CD8-positive, alpha-beta memory T cell (primary cell): ENCODE measurements around the gene GEN1. TPM values are rescaled to one million over a fixed set of nuclear protein-coding genes. Genes with fewer than 3 reads are reported as not detected.

Source experiments
- CTCF ChIA-PET: fragments of 350-600 bp; sonication (Branson Sonifier 250); formaldehyde crosslinking; loops from one replicate; lab custom pipeline; 2021; ENCODE audit warnings: antibody characterized with exemption; lab: Charles Lee
- POLR2A ChIA-PET: fragments of 350-600 bp; sonication (Branson Sonifier 250); formaldehyde crosslinking; loops from one replicate; lab custom pipeline; 2021; ENCODE audit warnings: antibody characterized with exemption; lab: Charles Lee
- DNase-seq, 5 donors: peaks; one replicate each; pipeline versions ENCODE4 v3.0.0 to v3.0.0-alpha.2; 2020 to 2022; ENCODE audit warnings: mixed read lengths in 1 of 5
- H3K27ac ChIP-seq: one replicate; pipeline ENCODE4 v1.7.0; 2013; ENCODE audit warnings: low read depth, mild to moderate bottlenecking, low read length, moderate library complexity
- H3K27me3 ChIP-seq: 2 replicates; pipeline ENCODE4 v1.7.0; 2013; ENCODE audit warnings: low read length, mild to moderate bottlenecking; ENCODE audit not compliant: insufficient read depth, poor library complexity, severe bottlenecking
- H3K36me3 ChIP-seq: 2 replicates; pipeline ENCODE4 v1.7.0; 2013; ENCODE audit warnings: mild to moderate bottlenecking, low read length, moderate library complexity; ENCODE audit not compliant: insufficient read depth
- H3K4me1 ChIP-seq: 2 replicates; pipeline ENCODE4 v1.7.0; 2013; ENCODE audit warnings: mild to moderate bottlenecking, low read length, moderate library complexity; ENCODE audit not compliant: insufficient read depth
- H3K4me3 ChIP-seq: 2 replicates; pipeline ENCODE4 v1.7.0; 2013; ENCODE audit warnings: mild to moderate bottlenecking, low read length
- H3K9me3 ChIP-seq: 2 replicates; pipeline ENCODE4 v1.7.0; 2013; ENCODE audit warnings: mild to moderate bottlenecking, low read length
- H3K27ac Mint-ChIP-seq, 8 donors: one replicate each; pipeline ENCODE4 v1.8.0; 2020 to 2021; ENCODE audit warnings: mixed read lengths in 8 of 8, mild to moderate bottlenecking in 6 of 8, inconsistent platforms in 3 of 8, moderate library complexity in 3 of 8
- H3K27me3 Mint-ChIP-seq, 2 donors: one replicate each; pipeline ENCODE4 v1.8.0; 2020 to 2021; ENCODE audit warnings: mixed read lengths in 2 of 2, mild to moderate bottlenecking in 1 of 2, moderate library complexity in 1 of 2
- H3K36me3 Mint-ChIP-seq, 3 donors: one replicate each; pipeline ENCODE4 v1.8.0; 2020 to 2021; ENCODE audit warnings: mixed read lengths in 3 of 3, inconsistent platforms in 1 of 3, mild to moderate bottlenecking in 1 of 3
- H3K4me1 Mint-ChIP-seq, 3 donors: one replicate each; pipeline ENCODE4 v1.8.0; 2020 to 2021; ENCODE audit warnings: mixed read lengths in 3 of 3, inconsistent platforms in 1 of 3, mild to moderate bottlenecking in 1 of 3
- H3K4me3 Mint-ChIP-seq, 7 donors: one replicate each; pipeline ENCODE4 v1.8.0; 2020 to 2021; ENCODE audit warnings: mixed read lengths in 7 of 7, mild to moderate bottlenecking in 6 of 7, moderate library complexity in 4 of 7, inconsistent platforms in 2 of 7
- H3K9me3 Mint-ChIP-seq, 5 donors: one replicate each; pipeline ENCODE4 v1.8.0; 2020 to 2022; ENCODE audit warnings: mixed read lengths in 5 of 5, mild to moderate bottlenecking in 3 of 5, moderate library complexity in 2 of 5, inconsistent platforms in 1 of 5
- polyA plus RNA-seq: library from polyadenylated mRNA; unstranded; fragments of 300-500 nt; fragmentation: Illumina TruSeq; gene quantifications from one replicate; pipeline ENCODE4 v1.2.3, GENCODE V29; 2021
- total RNA-seq, 2 experiments: library from RNA; stranded (reverse); gene quantifications; one replicate each; pipeline ENCODE4 v1.2.3, GENCODE V29; 2021

The GEN1 gene
- total and polyA plus RNA-seq, 3 experiments from 2014 or later = 0.31 to 28.8 (median 23.6) TPM

DNA sequence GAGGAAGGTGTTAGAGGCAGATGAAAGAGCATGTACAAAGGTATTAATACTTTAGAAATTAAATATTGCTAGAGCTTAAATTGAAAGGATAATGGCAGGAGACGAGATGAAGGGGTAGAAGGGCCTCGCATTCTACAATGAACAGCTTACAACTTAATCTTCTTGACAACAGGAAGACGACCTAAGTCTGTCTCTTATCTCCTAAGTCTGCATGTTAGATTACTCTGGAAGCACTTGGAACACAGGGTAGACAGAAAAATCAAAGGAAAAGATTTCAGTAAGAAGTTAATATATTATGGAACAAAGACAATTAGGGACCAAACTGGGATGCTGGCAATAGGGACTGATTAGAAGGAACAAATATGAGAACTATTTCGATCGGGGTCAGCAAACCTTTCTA, 35.2 kb upstream of the GEN1 start:
- H3K27ac ChIP-seq = no peak overlapping the region
- H3K36me3 Mint-ChIP-seq = peaks cover 0 to 51% (median 15%) of the 10 kb centered on the region in 3 donors
- ChIA-PET CTCF (interaction anchor here (1.9 to 2.1 kb wide), 2 partner anchors 20 to 460 kb away, joined by 5 to 13 read pairs; no protein-coding TSS in a partner anchor), POLR2A (no interaction called here)
- no peak overlapping the region for H3K27ac Mint-ChIP-seq
- no peaks in the 10 kb centered on the region for H3K4me1 ChIP-seq
- no peaks in the 10 kb centered on the region for H3K9me3 Mint-ChIP-seq
- DNase-seq = no peak
- no peaks in the 10 kb centered on the region for H3K4me1 Mint-ChIP-seq
- H3K4me3 ChIP-seq = no peak overlapping the region
- H3K9me3 ChIP-seq = no peaks in the 10 kb centered on the region
- H3K36me3 ChIP-seq = peaks cover 23% of the 10 kb centered on the region
- no peaks in the 10 kb centered on the region for H3K27me3 Mint-ChIP-seq
- no peaks in the 10 kb centered on the region for H3K27me3 ChIP-seq
- H3K4me3 Mint-ChIP-seq = no peak overlapping the region

GRCh38 chr2:17719562-17720371, 34.2 kb upstream of the GEN1 start:
- no peaks in the 10 kb centered on the region for H3K9me3 ChIP-seq
- H3K27me3 Mint-ChIP-seq = no peaks in the 10 kb centered on the region
- H3K27ac Mint-ChIP-seq = peak overlapping the region in 3 of 8 donors; percentile 9 to 38 (median 23)
- CTCF ChIA-PET = interaction anchor here (0.8 to 2.1 kb wide), 6 partner anchors 10 to 657 kb away, joined by 3 to 13 read pairs (median 4); no protein-coding TSS in a partner anchor
- H3K4me3 Mint-ChIP-seq = no peak overlapping the region
- no peaks in the 10 kb centered on the region for H3K4me1 Mint-ChIP-seq
- peaks cover 16% of the 10 kb centered on the region for H3K36me3 ChIP-seq
- no peaks in the 10 kb centered on the region for H3K9me3 Mint-ChIP-seq
- H3K27me3 ChIP-seq = no peaks in the 10 kb centered on the region
- peaks cover 0 to 47% (median 12%) of the 10 kb centered on the region in 3 donors for H3K36me3 Mint-ChIP-seq
- no peak overlapping the region for H3K27ac ChIP-seq
- DNase-seq = peak in 1 of 5 donors; percentile 7
- no peak overlapping the region for H3K4me3 ChIP-seq
- no peaks in the 10 kb centered on the region for H3K4me1 ChIP-seq
- POLR2A ChIA-PET = no interaction called here

- H3K9me3 ChIP-seq = no peaks in the 10 kb centered on the region
- CTCF ChIA-PET = no interaction called here
- H3K27ac ChIP-seq = no peak overlapping the region
- H3K4me3 Mint-ChIP-seq = no peak overlapping the region
- H3K27me3 ChIP-seq = no peaks in the 10 kb centered on the region
- H3K4me3 ChIP-seq = no peak overlapping the region
- H3K4me1 ChIP-seq = no peaks in the 10 kb centered on the region
- POLR2A ChIA-PET = no interaction called here
- H3K36me3 Mint-ChIP-seq = peaks cover 0 to 54% (median 9%) of the 10 kb centered on the region in 3 donors
- peaks cover 4% of the 10 kb centered on the region for H3K36me3 ChIP-seq
- H3K27me3 Mint-ChIP-seq = no peaks in the 10 kb centered on the region
- DNase-seq = no peak
- H3K27ac Mint-ChIP-seq = no peak overlapping the region
- H3K4me1 Mint-ChIP-seq = no peaks in the 10 kb centered on the region
- no peaks in the 10 kb centered on the region for H3K9me3 Mint-ChIP-seq
Observed at GRCh38 chr2:17728210-17728609, 25.7 kb upstream of the GEN1 start.

GRCh38 chr2:17729880-17730279, 24.1 kb upstream of the GEN1 start:
- Histone ChIP-seq H3K27ac (no peak overlapping the region), H3K9me3 (no peaks in the 10 kb centered on the region), H3K4me1 (no peaks in the 10 kb centered on the region), H3K4me3 (no peak overlapping the region), H3K27me3 (no peaks in the 10 kb centered on the region), H3K36me3 (no peaks in the 10 kb centered on the region)
- Mint-ChIP-seq H3K27ac (no peak overlapping the region), H3K27me3 (no peaks in the 10 kb centered on the region), H3K9me3 (no peaks in the 10 kb centered on the region), H3K4me1 (no peaks in the 10 kb centered on the region), H3K36me3 (peaks cover 0 to 57% (median 12%) of the 10 kb centered on the region in 3 donors), H3K4me3 (no peak overlapping the region)
- POLR2A ChIA-PET = no interaction called here
- CTCF ChIA-PET = no interaction called here
- no peak for DNase-seq

GRCh38 chr2:17733599-17733998, 20.3 kb upstream of the GEN1 start:
- H3K4me1 Mint-ChIP-seq = no peaks in the 10 kb centered on the region
- Histone ChIP-seq H3K9me3 (no peaks in the 10 kb centered on the region), H3K27me3 (no peaks in the 10 kb centered on the region), H3K4me1 (no peaks in the 10 kb centered on the region), H3K4me3 (no peak overlapping the region), H3K27ac (no peak overlapping the region), H3K36me3 (peaks cover 10% of the 10 kb centered on the region)
- no peaks in the 10 kb centered on the region for H3K27me3 Mint-ChIP-seq
- peaks cover 7 to 70% (median 30%) of the 10 kb centered on the region in 3 donors for H3K36me3 Mint-ChIP-seq
- no peaks in the 10 kb centered on the region for H3K9me3 Mint-ChIP-seq
- peak overlapping the region in 2 of 8 donors; percentile 13 to 78 for H3K27ac Mint-ChIP-seq
- H3K4me3 Mint-ChIP-seq = no peak overlapping the region
- ChIA-PET CTCF (interaction anchor here (1.7 kb wide), 1 partner anchor 14 kb away, joined by 4 read pairs; no protein-coding TSS in a partner anchor), POLR2A (no interaction called here)
- no peak for DNase-seq

DNA sequence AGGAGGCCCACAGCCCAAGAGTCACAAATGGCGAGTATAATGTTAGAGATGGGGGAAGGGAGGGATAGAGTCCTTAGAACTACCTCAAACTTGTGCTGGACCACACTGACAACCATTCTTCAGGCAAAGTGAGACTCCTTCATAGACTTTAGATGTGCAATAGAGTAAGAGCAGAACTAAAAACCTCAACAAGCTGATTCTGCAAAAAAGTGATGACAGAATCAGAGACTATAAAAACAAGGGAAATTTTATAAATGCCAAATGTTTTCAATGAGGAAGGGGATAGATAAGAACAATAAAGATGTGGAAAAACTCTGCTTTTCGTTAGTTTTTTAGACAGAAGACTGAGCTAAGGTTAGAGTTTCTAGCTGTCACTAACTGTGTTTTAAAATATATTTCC, 18.1 kb upstream of the GEN1 start:
- no peak overlapping the region for H3K4me3 ChIP-seq
- ChIA-PET CTCF (no interaction called here), POLR2A (no interaction called here)
- Mint-ChIP-seq H3K9me3 (no peaks in the 10 kb centered on the region), H3K36me3 (peaks cover 9 to 70% (median 32%) of the 10 kb centered on the region in 3 donors), H3K27ac (no peak overlapping the region), H3K27me3 (no peaks in the 10 kb centered on the region), H3K4me1 (peaks cover 0 to 2% (median 0%) of the 10 kb centered on the region in 3 donors), H3K4me3 (no peak overlapping the region)
- no peak overlapping the region for H3K27ac ChIP-seq
- peaks cover 10% of the 10 kb centered on the region for H3K36me3 ChIP-seq
- no peaks in the 10 kb centered on the region for H3K27me3 ChIP-seq
- no peaks in the 10 kb centered on the region for H3K4me1 ChIP-seq
- no peaks in the 10 kb centered on the region for H3K9me3 ChIP-seq
- no peak for DNase-seq

DNA sequence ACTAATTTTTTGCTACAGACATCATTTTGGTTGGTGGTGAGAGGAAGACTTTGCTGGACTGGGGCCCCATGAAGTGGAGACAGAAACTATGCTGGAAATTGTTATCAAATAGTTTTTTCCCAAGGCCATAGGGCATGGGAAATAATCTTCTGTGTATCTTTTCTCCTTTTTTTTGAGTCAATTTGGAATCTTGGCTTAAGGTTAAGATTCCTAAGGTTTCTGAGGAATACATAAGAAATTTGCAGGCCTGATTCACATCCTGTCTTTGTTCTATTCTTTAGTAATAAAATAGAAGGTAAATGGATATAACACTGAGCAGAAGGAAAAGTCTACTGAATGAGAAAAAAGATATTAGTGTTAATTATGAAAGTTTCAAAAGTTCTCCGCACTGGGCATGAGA, 16.9 kb upstream of the GEN1 start:
- Mint-ChIP-seq H3K4me3 (no peak overlapping the region), H3K27ac (no peak overlapping the region), H3K4me1 (peaks cover 0 to 4% (median 0%) of the 10 kb centered on the region in 3 donors), H3K9me3 (no peaks in the 10 kb centered on the region), H3K36me3 (peaks cover 11 to 70% (median 29%) of the 10 kb centered on the region in 3 donors), H3K27me3 (no peaks in the 10 kb centered on the region)
- CTCF ChIA-PET = no interaction called here
- Histone ChIP-seq H3K27ac (no peak overlapping the region), H3K9me3 (no peaks in the 10 kb centered on the region), H3K4me3 (no peak overlapping the region), H3K4me1 (no peaks in the 10 kb centered on the region), H3K36me3 (peaks cover 10% of the 10 kb centered on the region), H3K27me3 (no peaks in the 10 kb centered on the region)
- POLR2A ChIA-PET = no interaction called here
- DNase-seq = no peak

GRCh38 chr2:17740203-17740602, 13.7 kb upstream of the GEN1 start:
- no peak overlapping the region for H3K4me3 ChIP-seq
- ChIA-PET POLR2A (no interaction called here), CTCF (no interaction called here)
- no peaks in the 10 kb centered on the region for H3K9me3 Mint-ChIP-seq
- H3K9me3 ChIP-seq = no peaks in the 10 kb centered on the region
- H3K36me3 Mint-ChIP-seq = peaks cover 17 to 69% (median 28%) of the 10 kb centered on the region in 3 donors
- no peaks in the 10 kb centered on the region for H3K27me3 ChIP-seq
- no peak overlapping the region for H3K27ac ChIP-seq
- H3K4me1 Mint-ChIP-seq = peaks cover 0 to 4% (median 0%) of the 10 kb centered on the region in 3 donors
- H3K27ac Mint-ChIP-seq = peak overlapping the region in 1 of 8 donors; percentile 24
- no peak overlapping the region for H3K4me3 Mint-ChIP-seq
- DNase-seq = no peak
- no peaks in the 10 kb centered on the region for H3K4me1 ChIP-seq
- H3K27me3 Mint-ChIP-seq = no peaks in the 10 kb centered on the region
- peaks cover 17% of the 10 kb centered on the region for H3K36me3 ChIP-seq
